ENCODE measurements around the gene TAPT1.

Gene TAPT1

GRCh38 chr4:16248605-16249004 lies 22.3 kb upstream of the TAPT1 start:
- DNase-seq (ENCODE audit: low read depth): no peak

DNA sequence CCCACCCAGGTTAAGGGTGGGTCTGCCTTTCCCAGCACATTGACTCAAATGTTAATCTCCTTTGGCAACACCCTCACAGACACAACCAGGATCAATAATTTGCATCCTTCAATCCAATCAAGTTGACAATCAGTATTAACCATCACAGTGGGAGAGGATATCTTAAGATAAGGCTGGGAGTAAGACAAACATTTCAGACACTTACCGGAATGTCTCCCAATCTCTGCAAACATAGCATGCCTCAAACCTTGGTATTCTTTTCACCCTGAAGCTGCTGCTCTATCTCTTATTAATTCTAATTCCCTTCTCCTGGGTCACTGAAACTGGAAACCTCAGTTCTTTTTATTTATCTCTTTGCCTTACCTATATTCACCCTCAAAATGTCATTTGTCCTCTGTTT lies 19.0 kb upstream of the TAPT1 start:
- DNase-seq (ENCODE audit: low read depth): no peak

- DNase-seq (ENCODE audit: low read depth): no peak
These were observed 17.0 kb upstream of the TAPT1 start for GRCh38 chr4:16243285-16243684.

- DNase-seq (ENCODE audit: low read depth): no peak
These were observed 14.0 kb upstream of the TAPT1 start for GRCh38 chr4:16240300-16240699.

- no peak for DNase-seq (ENCODE audit: low read depth)
These were observed 12.8 kb upstream of the TAPT1 start for GRCh38 chr4:16239086-16239485.

DNA sequence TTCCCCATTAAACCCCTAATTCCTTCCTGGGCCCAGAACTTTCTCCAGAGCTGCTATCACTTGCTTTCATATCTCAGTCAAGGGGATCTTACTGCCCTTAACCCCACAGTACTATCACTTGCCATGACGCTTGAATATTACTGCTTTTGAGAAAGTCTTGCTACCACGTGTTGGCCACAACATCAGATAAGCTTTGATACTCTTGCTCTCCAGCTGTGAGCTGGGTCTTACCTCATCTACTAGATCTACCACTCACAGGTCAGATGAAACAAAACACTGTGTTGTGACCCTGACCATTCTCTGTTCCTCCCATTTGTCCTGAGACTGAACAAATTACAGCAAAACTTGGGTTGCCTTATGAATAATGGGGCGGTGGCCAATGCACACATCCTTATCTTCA lies 12.1 kb upstream of the TAPT1 start:
- no peak for DNase-seq (ENCODE audit: low read depth)

GRCh38 chr4:16237715-16238114 lies 11.4 kb upstream of the TAPT1 start:
- DNase-seq (ENCODE audit: low read depth): no peak

DNA sequence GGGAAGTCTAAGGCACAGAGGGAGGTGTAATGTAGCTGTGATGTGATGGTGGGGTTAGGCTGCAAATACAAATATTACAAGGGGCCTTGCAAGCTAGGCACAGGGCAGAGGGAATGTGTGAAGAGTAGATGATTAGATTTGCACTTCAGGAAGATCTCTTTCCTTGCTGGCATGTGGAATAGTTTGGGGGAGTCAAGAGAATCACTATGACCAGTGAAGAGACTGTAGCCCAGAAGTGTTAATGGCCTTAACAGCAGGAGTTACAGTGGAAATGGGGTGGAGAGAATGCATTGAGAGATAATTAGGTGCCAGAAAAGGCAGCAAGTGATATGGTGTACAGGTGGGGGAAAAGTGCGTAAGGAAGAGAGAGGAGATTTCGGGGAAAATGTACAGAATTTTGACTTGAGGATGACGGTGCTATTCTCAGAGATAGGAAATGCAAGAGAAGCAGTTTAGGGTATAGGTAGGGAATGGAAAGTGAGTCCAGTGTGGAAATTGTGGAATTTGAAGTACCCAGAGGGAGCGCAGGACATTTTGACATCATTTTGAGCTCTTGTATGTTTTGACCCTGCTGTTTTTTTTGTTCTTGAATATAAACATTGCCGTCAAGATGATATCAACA lies 10.2 kb upstream of the TAPT1 start:
- DNase-seq (ENCODE audit: low read depth): no peak

DNA sequence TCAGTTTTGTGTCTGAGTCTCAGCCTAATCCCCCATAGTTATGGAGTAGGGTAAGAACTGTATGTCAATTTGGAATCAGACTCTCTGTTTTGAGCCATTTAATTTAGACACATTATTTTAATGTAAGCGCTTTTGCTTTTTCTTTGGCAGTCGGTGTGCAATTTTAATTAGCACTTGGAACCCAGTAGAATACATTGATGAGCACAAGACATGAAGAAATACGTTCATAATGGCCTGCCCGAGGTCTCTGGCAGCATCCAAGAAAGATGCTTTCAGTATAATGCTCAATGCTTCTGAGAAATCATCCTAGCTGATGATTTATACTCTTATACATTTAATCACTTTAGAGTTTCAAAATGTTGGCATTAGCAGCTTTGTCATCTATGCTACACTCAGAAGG lies 8.9 kb upstream of the TAPT1 start:
- DNase-seq (ENCODE audit: low read depth): no peak

- DNase-seq (ENCODE audit: low read depth): no peak
These were observed 7.4 kb upstream of the TAPT1 start for GRCh38 chr4:16233569-16234177.

DNA sequence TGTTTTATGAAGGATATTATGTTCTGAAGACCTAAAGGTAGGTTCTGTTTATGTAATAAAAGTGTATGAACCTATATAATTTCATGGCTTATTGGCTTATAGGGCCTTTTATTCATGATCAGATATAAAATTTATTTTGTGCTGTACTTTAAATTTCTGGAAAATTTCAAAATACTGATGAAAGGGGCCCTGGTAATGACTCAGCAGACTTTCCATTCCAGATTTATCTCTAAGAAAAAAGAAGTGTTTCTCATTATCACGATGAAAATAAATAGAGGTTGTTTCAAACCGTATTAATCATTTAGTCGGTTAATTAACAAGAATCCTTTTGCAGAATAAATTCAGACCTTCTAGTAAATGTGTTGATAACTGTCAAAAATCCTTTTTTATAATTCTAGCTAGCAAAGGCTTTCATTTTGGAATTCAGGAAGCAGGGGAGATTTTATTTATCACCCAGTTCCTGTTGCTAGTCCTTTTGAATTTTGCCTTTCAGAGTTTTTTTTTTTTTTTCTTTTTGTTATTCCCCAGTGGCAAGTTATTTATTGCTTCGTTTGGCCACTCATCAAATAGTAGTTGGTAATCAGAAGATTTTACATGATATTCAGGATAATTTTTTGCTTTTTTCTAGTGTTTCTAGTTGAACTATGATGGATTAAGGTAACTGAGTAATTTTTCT lies 5.4 kb upstream of the TAPT1 start:
- no peak for DNase-seq (ENCODE audit: low read depth)

- DNase-seq (ENCODE audit: low read depth): no peak
These were observed 4.0 kb upstream of the TAPT1 start for GRCh38 chr4:16230308-16230707.

- no peak for DNase-seq (ENCODE audit: low read depth)
These were observed 3.3 kb upstream of the TAPT1 start for GRCh38 chr4:16229604-16230003.

- DNase-seq (ENCODE audit: low read depth): no peak
These were observed 1.2 kb upstream of the TAPT1 start for GRCh38 chr4:16227462-16227868.

DNA sequence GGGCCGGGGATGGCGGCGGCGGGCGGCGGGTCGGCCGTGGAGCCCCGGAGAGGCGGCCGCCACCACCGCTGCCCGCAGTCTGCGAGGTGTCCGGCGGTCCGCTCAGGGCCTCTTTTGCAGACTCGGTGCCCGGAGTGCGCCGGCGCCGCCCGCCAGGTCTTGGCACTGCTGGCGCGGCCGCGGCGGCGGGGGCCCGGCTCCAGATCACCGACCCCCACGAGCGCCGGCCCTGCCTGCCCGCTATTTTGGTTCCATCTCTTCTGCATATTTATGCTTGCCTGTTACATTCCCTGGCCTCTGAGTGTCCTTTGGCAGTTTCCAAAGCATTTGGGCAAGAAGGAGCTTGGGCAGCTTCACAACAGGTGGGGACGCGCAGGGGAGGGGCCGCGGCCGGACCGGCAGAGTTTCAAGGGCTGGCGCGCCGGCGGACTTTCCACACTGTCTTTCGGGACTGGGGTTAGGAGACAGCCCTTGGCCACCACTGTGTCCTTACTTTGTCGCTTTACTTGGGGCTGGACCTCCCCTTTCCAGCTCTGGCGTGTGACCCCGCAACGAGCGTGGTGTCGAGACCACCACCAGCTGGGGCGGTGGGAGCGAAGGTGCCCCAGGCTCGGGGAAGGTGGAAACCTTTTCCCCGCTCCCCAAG lies 668 bp upstream of the TAPT1 start:
- DNase-seq (ENCODE audit: low read depth): no peak

DNA sequence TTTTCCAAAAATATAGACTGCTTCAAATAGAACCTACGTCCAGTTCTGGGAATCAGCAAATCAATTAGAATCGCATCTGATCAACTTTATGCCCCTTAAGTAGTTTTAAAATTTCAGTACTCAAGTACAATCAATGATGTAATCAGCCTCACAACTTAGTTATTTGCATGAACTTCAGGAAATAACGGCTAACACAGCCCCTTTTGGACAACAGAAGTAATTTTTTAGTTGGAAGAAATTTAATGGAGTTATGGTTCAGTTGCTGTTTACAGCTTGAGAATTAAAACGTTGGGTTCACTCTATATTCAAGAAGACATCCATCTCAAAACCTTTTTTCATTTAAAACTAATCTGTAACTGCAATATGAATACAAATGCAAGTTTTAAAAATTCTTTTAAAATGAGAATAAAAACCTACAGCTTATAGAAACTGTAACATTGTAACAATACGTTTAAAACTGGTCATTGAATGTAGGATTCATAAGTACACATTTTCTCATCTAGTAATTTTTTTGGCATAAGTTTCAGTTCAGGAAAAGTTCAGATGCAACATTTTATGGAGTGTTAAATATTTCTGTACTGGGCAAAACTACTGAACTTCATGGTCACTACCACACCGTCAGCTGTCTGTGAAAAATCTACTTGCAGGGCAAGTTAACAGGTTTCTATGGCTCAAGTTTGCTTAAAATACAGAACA lies 956 bp downstream of the TAPT1 start:
- DNase-seq (ENCODE audit: low read depth): no peak

GRCh38 chr4:16224264-16225166 lies 1.8 kb downstream of the TAPT1 start:
- no peak for DNase-seq (ENCODE audit: low read depth)

GRCh38 chr4:16222957-16223527 lies 3.2 kb downstream of the TAPT1 start:
- no peak for DNase-seq (ENCODE audit: low read depth)

- DNase-seq (ENCODE audit: low read depth): no peak
These were observed 7.3 kb downstream of the TAPT1 start for GRCh38 chr4:16218950-16219349.

DNA sequence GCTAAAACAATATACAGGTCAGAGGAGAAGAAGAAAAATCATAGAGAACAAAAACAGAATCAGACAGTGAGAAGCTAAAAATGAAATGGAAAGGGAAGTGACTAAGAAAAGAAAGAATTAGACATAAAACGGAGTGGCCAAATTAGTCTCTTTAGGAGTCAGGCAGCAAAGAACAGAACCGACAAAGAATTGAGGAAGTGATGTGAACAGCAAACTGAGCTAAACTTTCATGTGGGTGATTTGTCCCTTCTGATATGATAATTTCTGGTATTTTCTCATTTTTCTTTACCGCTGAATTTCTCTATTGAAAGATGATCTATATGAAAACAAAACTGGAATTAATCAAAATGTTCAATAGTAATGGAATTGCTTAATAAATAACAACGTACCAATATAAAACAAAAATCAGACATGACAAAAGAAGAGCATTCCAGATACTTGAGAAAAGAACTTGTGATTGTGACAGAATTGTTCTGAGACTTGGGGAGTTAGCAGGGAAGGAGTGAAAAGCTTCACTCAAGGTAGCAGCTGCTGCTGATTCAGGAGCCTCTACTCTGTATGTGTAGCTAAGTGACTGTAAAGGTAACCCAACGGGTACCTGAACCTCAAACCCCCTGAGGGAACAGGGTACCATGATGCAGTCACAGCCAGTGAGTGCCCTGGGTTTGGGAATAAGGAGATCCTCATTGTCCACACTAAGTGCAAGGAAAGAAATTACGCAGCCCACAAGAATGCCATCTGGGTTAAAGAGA lies 8.8 kb downstream of the TAPT1 start:
- no peak for DNase-seq (ENCODE audit: low read depth)
